Measurements from ENCODE around the gene LRP2BP.
"Not testable (repeated sequence)": the region's sequence is repeated elsewhere in the genome, so short reads cannot be mapped to it uniquely, and the experiment has no call there.

LRP2BP gene

DNA sequence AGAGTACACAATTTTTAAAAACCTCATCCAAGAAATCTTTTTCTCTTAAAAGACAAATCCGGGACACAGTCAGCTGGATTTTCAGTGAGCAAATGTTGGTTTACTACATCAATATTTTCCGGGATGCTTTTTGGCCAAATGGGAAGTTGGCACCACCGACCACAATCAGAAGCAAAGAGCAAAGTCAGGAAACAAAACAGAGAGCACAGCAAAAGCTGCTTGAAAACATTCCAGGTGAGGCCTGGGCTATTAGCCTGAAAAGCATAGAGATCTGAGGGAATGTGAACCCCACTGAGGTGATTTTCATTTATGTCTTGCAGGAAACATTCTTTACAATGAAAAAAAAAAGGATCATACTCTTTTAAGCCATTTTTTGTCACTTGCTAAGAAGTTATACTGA, 33.9 kb downstream of the LRP2BP start:
- no peak for DNase-seq (ENCODE audit: low read depth in 2 of 2)

DNA sequence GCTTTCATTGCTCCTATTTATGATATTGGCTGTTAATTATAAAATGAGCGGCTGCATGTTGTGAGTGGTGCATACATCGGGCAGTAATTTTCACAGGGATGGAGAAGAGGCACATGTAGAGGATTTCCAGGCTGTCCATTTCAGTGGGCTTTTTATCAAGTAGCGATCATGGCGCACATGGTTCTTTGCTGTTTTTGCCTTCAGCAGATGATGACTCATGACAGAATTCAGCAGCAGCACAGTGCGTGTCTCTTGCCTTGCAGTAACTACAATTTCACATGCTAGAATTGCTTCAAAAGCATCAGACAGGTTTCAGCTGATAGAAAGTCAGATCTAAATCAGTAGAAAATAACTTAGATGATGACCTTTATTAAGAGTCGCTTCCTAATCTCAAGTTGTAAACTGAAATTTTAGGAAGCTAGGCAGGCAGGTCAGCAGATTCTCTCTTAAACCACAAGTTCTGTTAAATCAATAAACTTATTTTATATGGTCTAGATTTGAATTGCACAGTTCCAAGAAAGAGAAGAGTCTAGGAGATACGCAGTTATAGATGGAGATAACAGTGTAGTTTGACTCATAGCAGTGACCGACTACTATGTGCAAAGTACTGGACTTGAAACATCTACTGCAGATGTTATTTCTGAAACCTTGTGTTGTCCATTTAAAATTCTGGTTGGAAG, 35.8 kb downstream of the LRP2BP start:
- DNase-seq (ENCODE audit: low read depth in 2 of 2), result no peak

DNA sequence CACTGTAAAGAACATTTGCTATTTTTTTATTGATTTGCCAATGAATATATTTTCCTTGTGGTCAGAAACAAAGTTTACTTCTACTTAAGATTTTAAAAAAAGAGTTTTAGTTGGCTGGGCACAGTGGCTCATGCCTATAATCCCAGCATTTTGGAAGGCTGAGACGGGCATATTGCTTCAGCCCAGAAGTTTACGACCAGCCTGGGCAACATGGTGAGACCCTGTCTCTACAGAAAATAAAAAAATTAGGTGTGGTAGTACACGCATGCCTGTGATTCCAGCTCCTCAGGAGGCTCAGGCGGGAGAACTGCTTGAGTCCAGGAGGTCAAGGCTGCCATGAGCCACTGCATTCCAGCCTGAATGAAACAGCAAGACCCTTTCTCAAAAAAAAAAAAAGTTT, 36.8 kb downstream of the LRP2BP start:
- no peak for DNase-seq (ENCODE audit: low read depth in 2 of 2)

DNA sequence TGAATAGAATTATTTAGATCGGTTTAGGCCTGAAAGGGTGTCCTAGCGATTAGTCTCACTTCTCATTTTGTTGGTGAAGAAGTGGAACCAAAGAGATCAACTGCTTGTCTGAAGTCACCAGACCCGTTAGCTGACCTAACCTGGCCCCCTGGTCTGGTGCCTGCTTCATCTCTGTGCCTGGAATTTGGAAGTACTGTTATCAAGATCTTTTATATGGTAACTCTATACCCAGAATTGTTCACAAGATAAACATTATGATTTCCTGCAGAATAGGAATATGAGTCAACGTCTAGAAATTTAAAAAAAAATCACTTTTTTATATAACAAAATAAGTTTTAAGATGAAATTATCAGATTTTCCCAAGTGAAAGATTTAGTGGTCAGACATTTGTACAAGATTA, 37.2 kb downstream of the LRP2BP start:
- DNase-seq (ENCODE audit: low read depth in 2 of 2), result no peak

DNA sequence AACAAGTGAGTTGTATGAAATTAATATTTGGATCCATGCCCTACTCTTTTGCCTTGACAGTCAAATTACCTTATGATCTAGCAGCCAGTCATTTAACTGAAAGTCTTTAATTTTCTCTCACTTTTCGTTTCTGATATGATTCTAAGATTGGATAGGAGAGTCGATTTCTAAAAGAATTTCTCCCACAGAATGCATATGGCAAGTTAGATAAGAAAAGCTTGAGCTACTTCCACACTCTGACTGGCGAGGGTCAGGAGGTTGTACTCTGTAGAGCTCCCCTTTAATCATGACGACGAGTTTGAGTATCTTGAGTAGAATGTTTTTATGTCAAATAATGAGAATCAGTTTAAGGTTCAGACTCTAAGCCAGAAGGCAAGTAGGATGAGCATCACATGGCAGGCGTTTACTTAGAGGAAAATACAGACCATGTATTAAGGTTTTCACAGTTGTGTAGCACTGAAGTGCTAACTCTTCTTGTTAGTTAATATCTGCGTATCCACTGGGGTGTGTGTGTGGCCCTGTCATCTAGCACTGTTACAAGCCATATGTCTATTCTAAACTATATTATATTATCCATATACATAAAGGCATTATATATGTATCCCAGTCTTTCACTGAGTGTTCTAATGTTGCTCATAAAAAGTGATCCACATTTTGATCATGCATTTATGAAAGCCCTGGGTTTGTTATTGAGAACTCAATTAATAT, 37.8 kb downstream of the LRP2BP start:
- DNase-seq (ENCODE audit: low read depth in 2 of 2), result no peak

DNA sequence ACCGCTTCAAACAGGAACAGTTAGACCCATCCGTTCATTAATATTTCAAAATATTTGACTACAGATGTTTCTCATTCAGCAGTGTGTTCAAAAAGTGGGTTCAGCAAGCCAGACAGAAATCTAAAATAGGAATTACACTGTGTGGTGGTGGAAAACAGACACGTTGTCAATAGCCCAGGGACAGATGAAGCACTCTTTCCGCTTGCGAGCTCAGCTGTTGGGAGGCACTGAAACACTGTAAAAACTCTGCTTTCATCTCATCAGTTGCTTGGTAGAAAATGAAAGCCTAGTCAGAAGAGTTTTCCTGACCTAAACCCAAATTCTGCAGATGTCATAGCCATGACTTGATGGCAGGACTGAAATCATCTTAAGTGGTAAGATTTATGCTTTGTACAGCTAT, 38.5 kb downstream of the LRP2BP start:
- no peak for DNase-seq (ENCODE audit: low read depth in 2 of 2)

DNA sequence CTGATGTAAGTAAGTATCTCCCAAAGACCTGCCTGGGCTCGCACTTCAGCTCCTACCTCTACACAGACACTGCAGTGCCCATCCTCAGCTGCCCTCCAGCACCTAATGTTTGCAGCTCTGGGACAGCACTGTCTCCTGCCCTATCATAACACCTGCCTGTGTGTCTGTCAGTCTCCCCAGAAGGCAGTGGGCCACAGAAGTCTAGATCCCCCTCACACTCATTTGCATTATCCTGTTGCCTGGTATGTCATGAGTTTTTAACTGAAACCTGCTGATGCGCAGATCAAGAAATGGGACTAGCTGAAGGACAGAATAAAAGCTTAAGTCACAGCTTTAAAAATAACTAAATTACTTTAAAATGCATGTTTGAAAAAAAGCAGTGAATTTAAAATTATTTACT, 43.0 kb downstream of the LRP2BP start:
- DNase-seq (ENCODE audit: low read depth in 2 of 2), result no peak

DNA sequence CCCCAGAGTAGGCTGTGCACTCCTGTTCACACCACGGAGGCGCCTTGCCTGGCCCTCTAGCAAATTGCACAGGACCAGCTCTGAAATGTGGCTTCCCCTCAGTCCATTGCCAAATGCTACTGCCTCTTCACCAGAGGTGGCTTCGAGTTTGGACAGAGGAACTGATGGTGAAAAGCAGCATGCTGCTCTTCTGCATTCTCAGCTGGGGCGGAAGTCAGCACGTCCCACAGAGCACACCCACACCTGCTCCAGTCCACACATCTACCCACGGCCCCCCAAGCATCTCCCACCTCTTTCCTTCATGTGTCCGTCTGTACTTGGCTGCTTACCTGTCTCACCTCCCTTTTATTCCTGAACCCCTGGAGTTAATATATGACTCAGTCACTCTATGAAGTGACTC, 43.5 kb downstream of the LRP2BP start:
- DNase-seq (ENCODE audit: low read depth in 2 of 2), result no peak

DNA sequence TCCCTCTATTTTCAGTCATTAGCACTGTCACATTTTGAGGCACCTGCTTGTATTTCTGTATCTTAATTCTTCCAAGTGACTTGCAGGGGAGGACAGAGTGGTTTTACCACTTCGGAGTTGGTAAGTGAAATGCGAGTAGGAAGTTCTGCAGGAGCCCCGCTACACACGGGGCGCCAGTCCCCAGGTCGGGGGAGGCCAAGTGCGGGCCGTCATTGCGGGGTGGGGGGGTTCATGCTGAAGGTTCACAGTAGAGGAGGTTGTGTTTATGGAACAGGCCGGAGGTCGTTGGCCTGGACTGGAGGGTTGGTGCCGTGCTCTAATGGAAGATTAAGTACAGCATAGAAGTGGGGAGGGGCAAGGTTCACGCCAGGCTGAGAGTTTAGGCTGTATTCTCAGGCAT, 44.0 kb downstream of the LRP2BP start:
- no peak for DNase-seq (ENCODE audit: low read depth in 2 of 2)

DNA sequence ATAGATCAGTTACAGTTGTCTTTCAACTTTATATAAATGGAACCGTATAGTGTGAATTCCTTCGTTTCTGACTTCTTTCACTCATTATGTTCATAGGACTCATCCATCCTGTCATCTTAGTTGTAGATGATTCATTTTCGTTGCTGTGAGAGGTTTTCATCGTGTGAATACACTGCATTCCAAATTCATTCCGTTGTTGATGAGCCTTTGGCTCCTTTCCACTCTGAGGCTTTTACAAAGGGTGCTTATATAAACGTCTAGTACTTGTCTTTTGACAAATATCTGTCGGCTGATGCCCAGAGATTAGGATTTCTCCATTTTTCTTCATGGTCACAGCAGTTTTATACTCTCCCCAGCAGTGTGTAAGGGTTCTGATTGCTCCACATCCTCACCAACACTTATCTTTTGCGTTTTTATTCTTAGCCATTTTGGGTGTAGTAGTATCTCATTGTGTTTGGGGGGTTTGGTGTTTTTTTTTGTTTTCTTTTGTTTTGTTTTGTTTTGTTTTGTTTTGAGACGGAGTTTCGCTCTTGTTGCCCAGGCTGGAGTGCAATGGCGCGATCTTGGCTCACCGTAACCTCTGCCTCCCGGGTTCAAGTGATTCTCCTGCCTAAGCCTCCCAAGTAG, 48.6 kb downstream of the LRP2BP start:
- no peak for DNase-seq (ENCODE audit: low read depth in 2 of 2)

DNA sequence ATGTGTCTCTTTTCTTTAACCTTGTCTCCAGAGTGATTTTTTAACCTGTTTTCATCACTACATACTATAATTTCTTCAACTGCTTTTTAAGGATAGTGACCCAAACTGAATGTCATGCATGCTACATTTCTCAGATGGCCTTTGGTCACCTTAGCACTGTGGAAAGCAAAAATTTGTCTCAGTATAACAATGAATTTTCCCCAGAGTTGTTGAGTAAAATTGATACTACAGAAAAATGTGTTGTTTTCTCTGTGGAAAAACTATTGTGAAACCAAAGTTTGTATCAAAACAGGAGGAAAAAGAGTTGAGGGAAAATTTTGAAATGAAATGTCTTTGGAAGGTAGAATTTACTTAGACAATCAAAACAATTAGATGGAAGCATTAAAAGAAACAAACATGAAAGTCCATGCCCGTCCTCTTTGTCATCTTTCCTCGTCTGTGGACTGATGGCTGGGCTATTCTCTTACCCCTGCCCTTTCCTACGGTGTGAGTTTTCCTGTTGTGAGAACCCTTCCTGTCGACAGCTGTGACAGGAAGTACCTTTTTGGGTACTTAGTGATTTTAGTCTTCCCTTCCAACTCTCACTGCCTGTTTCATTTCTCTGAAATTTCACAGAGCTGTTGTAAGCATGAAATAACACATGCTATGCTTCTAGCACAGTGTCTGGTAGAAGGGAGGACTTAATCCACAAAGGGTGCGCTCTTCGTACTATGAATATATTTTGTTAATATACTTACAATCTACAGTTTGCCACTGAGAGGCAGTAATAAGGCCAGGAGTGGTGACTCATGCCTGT, 50.8 kb downstream of the LRP2BP start:
- no peak for DNase-seq (ENCODE audit: low read depth in 2 of 2)

DNA sequence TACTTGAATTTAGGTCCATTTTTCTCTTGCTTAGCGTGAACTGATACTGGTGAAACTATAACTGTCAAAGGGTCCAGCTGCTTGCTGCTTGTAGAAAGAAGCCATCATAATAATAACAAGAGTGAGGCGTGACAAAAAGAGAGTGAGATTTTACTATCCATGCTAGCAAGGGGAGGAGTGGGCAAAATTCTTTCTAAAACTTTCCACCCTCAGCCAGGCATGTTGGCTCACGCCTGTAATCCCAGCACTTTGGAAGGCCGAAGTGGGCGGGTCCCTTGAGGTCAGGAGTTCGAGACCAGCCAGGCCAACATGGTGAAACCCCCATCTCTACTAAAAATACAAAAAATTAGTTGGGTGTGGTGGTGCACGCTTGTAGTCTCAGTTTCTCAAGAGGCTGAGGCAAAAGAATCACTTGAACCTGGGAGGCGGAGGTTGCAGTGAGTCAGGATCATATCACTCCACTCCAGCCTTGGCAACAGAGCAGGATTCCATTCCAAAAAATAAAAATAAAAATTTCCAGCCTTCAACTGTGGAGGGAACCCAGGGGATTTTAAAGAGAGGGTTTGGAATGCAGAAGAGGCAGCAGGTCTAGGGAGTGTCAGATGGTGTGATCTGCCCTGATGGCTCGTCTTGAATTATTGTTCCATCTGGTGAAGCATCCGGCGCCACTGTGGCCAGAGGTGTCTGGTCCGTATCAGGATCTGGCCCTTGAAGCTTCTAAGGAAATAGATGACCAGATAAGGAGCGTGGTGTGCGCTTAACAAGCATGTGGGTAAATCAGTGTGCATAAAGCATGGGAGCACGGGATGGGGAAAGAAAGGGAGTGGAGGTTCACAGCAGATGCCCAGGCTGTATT, 51.8 kb downstream of the LRP2BP start:
- DNase-seq (ENCODE audit: low read depth in 2 of 2), result no peak

DNA sequence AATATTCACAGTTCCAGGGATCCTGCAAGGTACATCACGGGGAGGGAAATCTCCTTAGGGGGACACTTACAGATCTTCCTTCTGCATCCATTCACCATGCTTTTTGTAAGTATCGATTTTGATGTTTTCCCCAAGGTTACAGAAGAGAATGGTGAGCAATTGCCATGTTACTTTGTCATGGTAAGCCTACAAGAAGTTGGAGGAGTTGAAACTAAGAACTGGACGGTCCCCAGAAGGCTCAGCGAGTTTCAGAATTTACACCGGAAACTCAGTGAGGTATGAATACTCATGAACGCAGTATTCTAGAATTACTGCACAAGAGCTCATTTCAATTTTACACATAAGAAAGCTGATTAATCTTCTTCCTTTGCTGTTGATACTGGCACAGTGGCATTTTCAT, 53.9 kb downstream of the LRP2BP start:
- DNase-seq (ENCODE audit: low read depth in 2 of 2), result no peak

DNA sequence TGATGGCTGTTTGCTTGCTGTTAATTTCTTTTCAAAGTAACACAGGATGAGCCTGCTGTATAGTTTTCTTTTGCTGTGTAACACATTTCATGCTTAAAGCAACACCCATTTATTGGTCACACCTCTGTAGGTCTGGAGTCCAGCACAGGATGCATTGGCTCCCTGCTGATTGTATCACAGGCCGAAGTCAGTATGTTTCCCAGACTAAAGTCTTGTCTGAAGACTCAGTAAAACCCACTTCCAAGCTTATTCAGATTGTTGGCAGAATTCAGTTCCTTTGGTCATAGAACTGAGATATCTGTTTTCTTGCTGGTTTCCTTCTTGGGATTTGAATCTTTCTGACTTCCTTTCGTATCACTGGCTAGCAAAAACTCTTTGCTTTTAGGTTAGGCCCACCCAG, 54.3 kb downstream of the LRP2BP start:
- DNase-seq (ENCODE audit: low read depth in 2 of 2), result no peak

DNA sequence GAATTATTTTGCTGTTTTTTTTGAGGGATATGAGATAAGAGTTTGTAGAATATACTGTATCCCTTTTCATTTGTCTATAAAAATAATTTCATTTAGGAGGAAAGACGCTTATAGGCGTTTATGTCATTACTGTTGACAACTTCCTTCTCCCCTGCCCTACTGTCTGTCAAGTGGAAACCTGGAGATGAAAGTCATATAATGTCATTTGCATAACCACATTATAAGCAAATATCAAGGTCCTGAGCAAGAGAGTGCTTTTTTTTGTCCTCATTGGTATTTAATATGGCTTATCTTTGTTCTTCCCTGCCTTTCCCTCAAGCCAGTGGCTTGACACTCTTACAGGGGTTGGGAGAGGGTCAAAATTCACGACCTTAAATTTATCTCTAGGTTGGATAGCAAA, 55.8 kb downstream of the LRP2BP start:
- DNase-seq (ENCODE audit: low read depth in 2 of 2), result no peak

DNA sequence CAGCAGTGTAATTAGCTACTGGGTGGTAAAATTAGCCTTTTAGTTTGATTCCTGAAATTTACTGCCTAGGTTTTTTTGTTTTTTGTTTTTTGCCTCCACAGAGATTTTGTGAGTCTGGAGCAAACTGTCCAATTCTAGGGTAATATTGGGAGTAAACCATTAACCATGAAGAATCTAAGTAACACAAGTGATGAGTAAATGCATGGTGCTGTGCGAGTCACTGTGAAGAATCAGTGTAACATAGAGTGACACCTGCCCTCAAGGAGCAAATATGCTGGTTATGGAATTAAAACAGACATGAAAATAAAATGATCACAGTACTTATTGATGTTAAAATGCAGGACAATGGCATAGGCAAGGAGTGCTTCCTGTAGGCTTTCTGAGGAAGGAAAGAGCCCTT, 60.1 kb downstream of the LRP2BP start:
- no peak for DNase-seq (ENCODE audit: low read depth in 2 of 2)

DNA sequence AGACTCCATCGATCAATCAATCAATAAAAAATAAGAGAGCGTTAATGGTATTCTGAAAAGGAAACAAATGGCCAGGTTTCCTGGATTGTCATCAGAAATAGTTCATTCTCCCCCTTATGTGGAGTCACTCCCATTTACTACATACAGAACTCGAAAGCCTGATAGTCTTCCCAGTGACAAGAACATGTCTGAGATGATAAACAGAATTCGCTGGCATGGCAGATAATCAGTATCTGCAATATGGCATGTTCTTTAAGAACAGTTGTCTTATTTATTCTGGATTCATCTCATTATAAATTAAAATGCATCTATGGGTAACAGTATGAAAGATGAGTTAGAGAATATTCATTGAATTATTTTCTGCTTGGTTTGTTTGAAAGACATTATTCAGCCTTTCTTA, 61.4 kb downstream of the LRP2BP start:
- no peak for DNase-seq (ENCODE audit: low read depth in 2 of 2)

DNA sequence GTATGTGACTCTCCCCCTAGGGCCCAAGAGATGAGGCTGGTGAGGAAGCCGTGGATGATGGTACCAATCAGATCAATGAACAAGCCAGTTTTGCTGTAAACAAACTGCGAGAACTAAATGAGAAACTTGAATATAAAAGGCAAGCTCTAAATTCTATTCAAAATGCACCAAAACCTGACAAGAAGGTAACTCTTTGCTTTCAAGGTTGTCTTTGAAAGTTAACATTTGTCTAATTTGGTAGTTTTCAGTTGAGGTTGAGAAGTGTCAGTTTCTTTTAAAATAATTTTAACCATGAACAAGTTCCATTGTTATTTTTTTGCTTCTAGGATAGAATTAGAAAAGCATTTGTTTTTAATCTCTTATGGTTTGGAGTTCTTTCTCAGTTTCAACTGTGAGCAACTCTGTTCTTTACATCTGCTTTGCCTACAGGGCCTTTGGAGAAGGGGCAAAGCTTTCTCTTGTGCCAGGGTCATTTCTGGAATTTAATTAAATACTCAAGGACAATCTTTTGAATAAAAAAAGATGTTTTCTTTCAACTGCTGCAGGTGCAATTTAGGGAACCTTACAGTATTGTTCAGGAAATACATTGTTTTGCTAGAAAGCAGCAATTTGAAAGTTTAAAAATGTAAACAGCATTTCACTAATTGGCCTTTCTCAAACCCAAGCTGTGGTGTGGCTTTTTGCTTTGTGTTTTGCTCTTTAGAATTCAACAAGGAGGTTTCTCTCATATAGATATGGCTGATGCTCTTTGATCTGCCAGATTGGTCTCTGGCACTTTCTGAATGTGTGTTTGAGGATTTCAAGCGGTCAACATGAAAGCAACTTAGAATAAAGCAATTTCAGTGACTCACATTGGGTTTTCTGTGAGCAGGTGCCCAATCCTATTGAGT, 62.9 kb downstream of the LRP2BP start:
- no peak for DNase-seq (ENCODE audit: low read depth in 2 of 2)

DNA sequence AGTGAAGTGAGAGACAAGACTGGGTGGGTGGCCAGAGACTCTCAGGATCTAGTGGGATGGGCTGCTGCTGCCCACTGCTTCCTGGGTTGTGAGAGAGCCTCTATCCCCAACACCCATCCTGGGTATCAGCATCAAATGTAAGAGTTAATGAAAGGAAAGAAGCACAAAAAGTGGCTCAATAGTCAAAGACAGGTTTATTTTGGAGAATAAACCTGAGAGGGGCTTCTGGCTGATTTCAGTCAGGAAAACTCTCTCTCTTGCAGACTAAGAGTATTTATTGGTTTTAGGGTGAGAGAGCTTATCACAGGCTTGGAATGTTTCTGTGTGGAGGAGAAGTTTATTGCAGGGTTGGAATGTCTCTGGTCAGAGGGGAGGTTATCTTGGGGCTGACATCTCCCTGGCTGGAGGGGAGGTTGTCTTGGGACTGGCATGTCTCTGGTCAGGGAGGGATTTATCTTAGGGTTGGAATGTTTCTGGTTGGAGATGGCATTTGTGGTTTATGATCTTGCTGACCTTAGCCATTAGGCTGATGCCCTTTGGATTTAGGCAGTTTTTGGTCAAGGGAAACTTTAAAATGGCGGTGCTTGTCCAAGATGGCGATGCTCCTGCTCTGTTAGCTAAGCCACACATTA, 65.7 kb downstream of the LRP2BP start:
- DNase-seq (ENCODE audit: low read depth in 2 of 2), result not testable (repeated sequence)

DNA sequence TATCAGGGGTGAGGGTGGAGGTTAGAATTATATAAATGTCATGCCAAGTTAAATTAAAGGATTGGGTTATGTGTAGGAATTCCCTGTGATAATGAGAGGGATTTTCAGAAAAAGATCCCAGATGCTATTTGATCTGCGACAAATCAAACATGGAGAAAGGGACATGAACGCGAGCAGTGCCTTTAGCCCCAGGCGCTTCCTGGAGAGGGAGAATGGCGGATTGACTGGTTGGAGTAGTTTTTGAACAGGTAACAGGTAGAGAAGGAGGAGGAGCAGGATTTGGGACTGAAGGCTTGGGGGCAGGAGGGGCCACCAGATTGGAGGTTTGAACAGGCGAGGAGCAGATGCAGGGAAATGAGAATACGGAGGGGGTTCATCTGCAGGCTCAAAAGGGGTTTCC, 67.1 kb downstream of the LRP2BP start:
- DNase-seq (ENCODE audit: low read depth in 2 of 2), result no peak

Data from stimulated activated CD8-positive, alpha-beta memory T cell treated with anti-CD3 and anti-CD28 coated beads, Interleukin-7, amount 100 ng/mL, for 4 hours (primary cell).